PFSK-1 (cell line): Measurements from ENCODE around the gene DSP. TPM values are rescaled to one million over a fixed set of nuclear protein-coding genes. Genes with fewer than 3 reads are reported as not detected.

Experiments used
- FOXP2 ChIP-seq: optimal IDR thresholded peaks from 2 replicates; pipeline ENCODE3; 2011; ENCODE audit warnings: borderline replicate concordance, control low read depth, inconsistent platforms; ENCODE audit not compliant: insufficient read depth; ENCODE audit errors: extremely low read length, extremely low read depth
- POLR2AphosphoS5 ChIP-seq: IDR thresholded peaks from 2 replicates; pipeline ENCODE4 v1.6.1; 2012; ENCODE audit warnings: low read depth, mild to moderate bottlenecking, control low read depth, low read length, moderate library complexity
- REST ChIP-seq, 2 experiments: IDR thresholded peaks; 2 replicates each; pipeline versions ENCODE4 v1.6.1 to v1.8.0; 2011 to 2012; ENCODE audit warnings: low read depth in 2 of 2, low read length in 2 of 2, control low read depth in 1 of 2, inconsistent platforms in 1 of 2, mild to moderate bottlenecking in 1 of 2, moderate library complexity in 1 of 2; ENCODE audit not compliant: insufficient read depth in 1 of 2
- SIN3A ChIP-seq: IDR thresholded peaks from 2 replicates; pipeline ENCODE4 v1.6.1; 2012; ENCODE audit warnings: mild to moderate bottlenecking, low read length, moderate library complexity, borderline replicate concordance; ENCODE audit not compliant: insufficient read depth
- TAF1 ChIP-seq: IDR thresholded peaks from 2 replicates; pipeline ENCODE4 v1.6.1; 2012; ENCODE audit warnings: low read length, control low read depth, borderline replicate concordance; ENCODE audit not compliant: insufficient read depth
- polyA plus RNA-seq: library from polyadenylated mRNA; unstranded; fragments of >200 nt; gene quantifications from one replicate; pipeline ENCODE4 v1.2.1, GENCODE V29; 2012; ENCODE audit warnings: low read depth, missing spikeins; ENCODE audit not compliant: insufficient read length

The DSP gene
- 5.0 TPM for polyA plus RNA-seq

DNA sequence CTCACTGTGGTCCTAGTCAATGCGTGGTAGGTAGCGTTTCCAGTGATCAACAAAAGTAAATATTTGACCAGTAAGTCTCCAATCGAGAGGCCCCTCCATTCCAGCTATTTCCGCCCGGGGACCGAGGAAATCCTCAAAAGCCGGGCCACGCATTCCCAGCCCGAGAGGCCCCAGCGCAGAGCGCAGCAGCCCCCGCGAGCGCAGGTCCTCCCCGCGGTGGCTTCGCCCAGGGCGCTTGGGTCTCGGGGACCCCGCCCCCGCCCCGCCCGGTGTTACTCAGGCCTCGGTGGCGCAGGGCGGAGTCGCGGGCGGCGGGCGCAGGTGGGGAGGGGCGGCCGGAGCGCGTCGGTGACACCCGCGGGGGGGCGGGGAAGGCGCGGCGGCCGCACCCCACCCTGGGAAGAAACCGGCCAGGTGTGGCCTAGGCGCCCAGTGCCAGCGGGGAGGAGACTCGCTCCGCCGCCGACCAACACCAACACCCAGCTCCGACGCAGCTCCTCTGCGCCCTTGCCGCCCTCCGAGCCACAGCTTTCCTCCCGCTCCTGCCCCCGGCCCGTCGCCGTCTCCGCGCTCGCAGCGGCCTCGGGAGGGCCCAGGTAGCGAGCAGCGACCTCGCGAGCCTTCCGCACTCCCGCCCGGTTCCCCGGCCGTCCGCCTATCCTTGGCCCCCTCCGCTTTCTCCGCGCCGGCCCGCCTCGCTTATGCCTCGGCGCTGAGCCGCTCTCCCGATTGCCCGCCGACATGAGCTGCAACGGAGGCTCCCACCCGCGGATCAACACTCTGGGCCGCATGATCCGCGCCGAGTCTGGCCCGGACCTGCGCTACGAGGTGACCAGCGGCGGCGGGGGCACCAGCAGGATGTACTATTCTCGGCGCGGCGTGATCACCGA lies at the start of gene DSP:
TSS of gene DSP (plus strand) at position 497 of the 890 bp plus-strand sequence. CDS start at position 742, 245 bp downstream.
- TF ChIP-seq REST (IDR thresholded peaks at IDR 0.05; ENCODE audit: insufficient read depth in 1 of 2, low read depth in 2 of 2, low read length in 2 of 2), result no peak

- TF ChIP-seq POLR2AphosphoS5 (no peak), TAF1 (no peak), REST (IDR thresholded peaks at IDR 0.05; ENCODE audit: insufficient read depth in 1 of 2, low read depth in 2 of 2, low read length in 2 of 2) (no peak), FOXP2 (no peak), SIN3A (no peak)
Observed at GRCh38 chr6:7493866-7494265, 47.6 kb upstream of the DSP start.

DNA sequence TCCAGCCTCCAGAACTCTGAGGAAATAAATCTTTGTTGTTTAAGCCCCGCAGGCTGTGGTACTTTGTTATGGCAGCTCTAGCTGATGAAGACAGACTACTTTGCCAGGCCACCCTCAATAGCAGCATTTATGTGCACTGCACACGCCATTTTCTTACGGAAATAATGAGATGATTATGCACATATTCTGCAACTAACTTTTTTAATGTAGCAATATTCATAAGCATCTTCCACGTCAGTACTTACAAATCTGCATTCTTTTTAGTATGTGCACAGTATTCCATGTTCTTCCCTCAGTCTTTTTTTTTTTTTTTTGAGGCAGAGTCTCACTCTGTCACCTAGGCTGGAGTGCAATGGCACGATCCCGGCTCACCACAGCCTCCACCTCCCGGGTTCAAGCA lies 46.8 kb upstream of the DSP start:
- no peak for TF ChIP-seq REST (IDR thresholded peaks at IDR 0.05; ENCODE audit: insufficient read depth in 1 of 2, low read depth in 2 of 2, low read length in 2 of 2)

- no peak for TF ChIP-seq TAF1
- no peak for TF ChIP-seq FOXP2
- TF ChIP-seq SIN3A, result no peak
- no peak for TF ChIP-seq REST (IDR thresholded peaks at IDR 0.05; ENCODE audit: insufficient read depth in 1 of 2, low read depth in 2 of 2, low read length in 2 of 2)
- TF ChIP-seq POLR2AphosphoS5, result no peak
Observed at GRCh38 chr6:7496266-7496875, 45.1 kb upstream of the DSP start.

- TF ChIP-seq REST (IDR thresholded peaks at IDR 0.05; ENCODE audit: insufficient read depth in 1 of 2, low read depth in 2 of 2, low read length in 2 of 2) (no peak), POLR2AphosphoS5 (no peak), SIN3A (no peak), FOXP2 (no peak), TAF1 (no peak)
Observed at GRCh38 chr6:7500752-7501282, 40.7 kb upstream of the DSP start.
